ENCODE results near the gene CNTF. TPM values are rescaled to one million over a fixed set of nuclear protein-coding genes. Genes with fewer than 3 reads are reported as not detected.

The CNTF gene
- total RNA-seq, 1 donor from 2014 or later = 0.73 TPM

DNA sequence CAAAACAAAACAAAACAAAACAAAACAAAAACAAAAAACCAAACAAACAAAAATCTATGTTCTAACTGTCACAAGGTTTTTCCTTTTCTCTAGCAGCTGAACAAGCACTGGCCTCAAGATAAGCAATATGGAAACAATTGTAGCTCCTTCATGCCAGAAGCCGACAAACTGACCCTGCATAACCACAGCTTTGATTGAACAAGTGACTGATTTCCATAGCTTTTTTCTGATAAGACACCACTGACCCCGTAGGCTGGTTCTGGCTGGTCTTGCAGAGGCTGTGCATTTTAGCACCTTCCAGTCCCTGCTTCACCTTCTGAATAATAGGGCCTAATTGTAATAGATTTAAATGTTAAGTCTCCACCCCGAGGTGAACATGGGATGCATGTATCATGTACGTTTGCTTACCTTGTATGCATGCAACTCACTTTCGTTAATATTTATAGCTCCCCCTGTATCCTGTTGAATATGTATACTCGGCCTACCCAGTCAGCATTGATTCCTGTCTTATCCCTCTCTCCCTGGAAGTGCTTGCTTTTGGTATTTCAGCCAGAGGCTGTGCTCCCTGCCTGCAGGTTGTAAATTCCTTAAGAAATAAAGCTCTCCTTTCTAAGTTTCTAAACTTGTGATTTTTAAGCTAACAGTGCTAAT, 49.6 kb downstream of the CNTF start:
- DNase-seq = no peak
- intact Hi-C loops (cut with DNase I) = loop anchor here (10.0 kb wide), 1 partner anchor 97 kb away; the partner anchor contains the start of genes LPXN and ZFP91
- ATAC-seq (ENCODE audit: poor library complexity) = no peak

DNA sequence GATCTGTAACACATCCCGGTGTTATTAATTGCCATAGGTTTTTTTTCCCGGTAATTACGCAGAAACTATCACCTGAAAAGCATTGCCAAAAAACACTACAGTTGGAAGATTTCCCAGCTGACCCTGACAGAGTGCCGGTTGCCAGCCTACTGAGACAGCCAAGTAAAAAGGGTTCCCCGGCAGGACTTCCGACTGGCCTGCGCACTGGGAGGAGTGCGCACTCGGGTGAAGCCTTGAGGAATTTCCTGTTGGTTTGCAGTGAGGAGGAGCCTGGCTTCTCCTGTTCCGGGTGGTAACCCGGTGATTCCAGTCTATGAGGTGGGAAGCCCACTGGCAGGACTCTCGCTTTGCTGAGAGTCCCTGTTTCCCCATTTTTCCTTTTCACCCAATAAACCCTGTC, 52.1 kb downstream of the CNTF start:
- intact Hi-C loops (cut with DNase I) = loop anchor here (10.0 kb wide), 1 partner anchor 100 kb away; the partner anchor contains the start of genes LPXN and ZFP91
- DNase-seq = no peak
- no peak for ATAC-seq (ENCODE audit: poor library complexity)

Other genes starting within 250 kb of the CNTF start
- not detected for gene OR5B3, start 215.8 kb upstream of the CNTF start, total RNA-seq
- gene OR5B2, start 194.5 kb upstream of the CNTF start, total RNA-seq = not detected
- gene OR5B12, start 180.4 kb upstream of the CNTF start, total RNA-seq = not detected
- not detected for gene OR5B21, start 114.6 kb upstream of the CNTF start, total RNA-seq
- 3.1 TPM for gene LPXN, start 46.8 kb upstream of the CNTF start, total RNA-seq
- 57.3 TPM for gene ZFP91, start 43.6 kb upstream of the CNTF start, total RNA-seq
- gene GLYAT, start 109.3 kb downstream of the CNTF start, total RNA-seq = 0.22 TPM
- not detected for gene GLYATL2, start 222.0 kb downstream of the CNTF start, total RNA-seq